A549 (cell line): Measurements from ENCODE around the gene LIN7A.

Experiments
- CBX8 ChIP-seq: fragments of 200-600 bp; sonication (generic); IDR thresholded peaks from 2 replicates; pipeline ENCODE4 v1.6.1; 2016
- CTCF ChIP-seq: fragments of >200 bp; sonication (Bioruptor Twin); formaldehyde crosslinking; IDR thresholded peaks from 3 replicates; pipeline ENCODE4 v1.5.1; 2016
- EP300 ChIP-seq, 2 experiments: fragments of >200 bp; sonication (Bioruptor Twin); formaldehyde crosslinking; IDR thresholded peaks; 2 replicates in 1 of 2; 3 replicates in 1 of 2; pipeline ENCODE4 v1.6.1; 2016 to 2017
- MAX ChIP-seq: IDR thresholded peaks from 2 replicates; pipeline ENCODE4 v1.6.1; 2012
- PBX3 ChIP-seq: IDR thresholded peaks from 2 replicates; pipeline ENCODE4 v1.6.1; 2012
- USF2 ChIP-seq: fragments of 450-650 bp; IDR thresholded peaks from 2 replicates; pipeline ENCODE4 v1.6.1; 2014; ENCODE audit warnings: antibody characterized with exemption

- TF ChIP-seq CBX8 (no peak), USF2 (no peak), CTCF (no peak), EP300 (IDR thresholded peaks at IDR 0.05) (no peak), PBX3 (no peak), MAX (no peak)
Observed at GRCh38 chr12:80954857-80955520, 17.3 kb upstream of the LIN7A start.
